Breast epithelium (tissue), 3 donors: ENCODE results near the gene PTDSS2.

ENCODE experiments used
- CTCF ChIP-seq, 3 donors: fragments of 450-650 bp; IDR thresholded peaks; one replicate each; pipeline ENCODE4 v1.5.1; 2016 to 2017; ENCODE audit warnings: antibody characterized with exemption in 3 of 3, mild to moderate bottlenecking in 3 of 3, moderate library complexity in 3 of 3
- POLR2AphosphoS5 ChIP-seq, 3 donors: sonication (generic); formaldehyde crosslinking; IDR thresholded peaks; one replicate each; pipeline ENCODE4 v1.6.1; 2017; ENCODE audit warnings: antibody characterized with exemption in 3 of 3

GRCh38 chr11:506238-506994 is 56.3 kb downstream of the PTDSS2 start:
- TF ChIP-seq CTCF (IDR thresholded peaks at IDR 0.05) = peak; percentile 35 to 46 (median 45)
- TF ChIP-seq POLR2AphosphoS5 (IDR thresholded peaks at IDR 0.05) = peak; percentile 80 to 89 (median 84)
